K562 (cell line): Measurements from ENCODE around the gene SLC11A1. TPM values are rescaled to one million over a fixed set of nuclear protein-coding genes. Genes with fewer than 3 reads are reported as not detected.

Experiments used
- ATAC-seq: fragments of 200-7000 bp; cut with Tn5 transposase; 3 replicates; pipeline ENCODE4 v1.9.1; 2020; ENCODE audit warnings: moderate library complexity
- BruUV-seq: library from RNA; stranded (reverse); fragments of 400-500 nt; replicated peaks from 2 replicates; lab custom pipeline; 2021; lab: Mats Ljungman, UMichigan
- CTCF ChIA-PET: fragments of 300-600 bp; formaldehyde crosslinking; extraction: SDS; loops from one replicate; lab custom pipeline; 2021; ENCODE audit warnings: low intra/inter-chr PET ratio; lab: Yijun Ruan, JAX
- POLR2A ChIA-PET: fragments of 300-600, 350-650 bp; sonication (Branson Sonifier 250); formaldehyde crosslinking; extraction: SDS; loops from one replicate; lab custom pipeline; 2021; ENCODE audit warnings: antibody characterized with exemption, inconsistent platforms; lab: Yijun Ruan, JAX
- DNase-seq, 4 experiments: peaks; one replicate each; pipeline versions ENCODE4 v3.0.0 to v3.0.0-alpha.2; 2011 to 2018; ENCODE audit warnings: low spot score in 3 of 4, mixed read lengths in 3 of 4; ENCODE audit errors: extremely low read depth in 1 of 4
- FAIRE-seq: peaks from 2 replicates; lab custom pipeline; 2011; peaks lifted over from hg19 to GRCh38; lab: Jason Lieb, UNC
- H2AFZ ChIP-seq: 2 replicates; pipeline ENCODE4 v1.6.0; 2011; ENCODE audit warnings: low read depth, low read length, control low read depth, inconsistent platforms
- H3K27ac ChIP-seq: fragments of 200-600 bp; 3 replicates; pipeline ENCODE4 v1.8.0; 2011; ENCODE audit warnings: low read depth, mild to moderate bottlenecking, control low read depth, inconsistent platforms, low read length, moderate library complexity, mixed read lengths; ENCODE audit errors: extremely low read depth
- H3K27me3 ChIP-seq, 2 experiments: fragments of 300-600 bp in 1 of 2; 2 replicates in 1 of 2; 3 replicates in 1 of 2; pipeline versions ENCODE4 v1.6.0 to v1.8.0; 2011; ENCODE audit warnings: inconsistent platforms in 2 of 2, low read length in 2 of 2, mild to moderate bottlenecking in 1 of 2, mixed read lengths in 1 of 2, moderate library complexity in 1 of 2; ENCODE audit not compliant: control insufficient read depth in 2 of 2, insufficient read depth in 2 of 2
- H3K36me3 ChIP-seq: fragments of 300-600 bp; 3 replicates; pipeline ENCODE4 v1.8.0; 2011; ENCODE audit warnings: mild to moderate bottlenecking, low read length, inconsistent platforms; ENCODE audit not compliant: control insufficient read depth, insufficient read depth
- H3K4me1 ChIP-seq, 2 experiments: fragments of 200-600 bp in 1 of 2; replicated peaks in 1 of 2; 2 replicates in 1 of 2; 3 replicates in 1 of 2; pipeline versions ENCODE4 v1.5.1 to v1.8.0; 2011; ENCODE audit warnings: inconsistent platforms in 2 of 2, low read length in 2 of 2, mild to moderate bottlenecking in 1 of 2, mixed read lengths in 1 of 2, moderate library complexity in 1 of 2; ENCODE audit not compliant: control insufficient read depth in 2 of 2, insufficient read depth in 2 of 2
- H3K4me2 ChIP-seq: 2 replicates; pipeline ENCODE4 v1.6.1; 2011; ENCODE audit warnings: low read length, control low read depth, inconsistent platforms, mixed read lengths; ENCODE audit not compliant: insufficient read depth
- H3K4me3 ChIP-seq: fragments of 200-600 bp; sonication (generic), shearing (Covaris generic); 2 replicates; pipeline ENCODE4 v1.5.1; 2016; ENCODE audit warnings: control low read depth, inconsistent platforms
- H3K79me2 ChIP-seq: fragments of 200-600 bp; 3 replicates; pipeline ENCODE4 v1.8.0; 2011; ENCODE audit warnings: low read length, inconsistent platforms; ENCODE audit not compliant: control insufficient read depth, insufficient read depth
- H3K9ac ChIP-seq, 2 experiments: 2 replicates each; pipeline versions ENCODE4 v1.6.0 to v1.6.1; 2011; ENCODE audit warnings: low read depth in 2 of 2, low read length in 2 of 2, control low read depth in 1 of 2, inconsistent platforms in 1 of 2, mild to moderate bottlenecking in 1 of 2, mixed read lengths in 1 of 2; ENCODE audit not compliant: insufficient read depth in 1 of 2
- H3K9me1 ChIP-seq: one replicate; pipeline ENCODE4 v1.6.0; 2011; ENCODE audit warnings: inconsistent platforms, mild to moderate bottlenecking, low read length, moderate library complexity; ENCODE audit not compliant: control insufficient read depth, insufficient read depth
- H3K9me3 ChIP-seq: replicated peaks from 2 replicates; pipeline ENCODE4 v1.5.1; 2011; ENCODE audit warnings: low read depth, low read length, inconsistent platforms; ENCODE audit not compliant: control insufficient read depth, insufficient read depth
- H4K20me1 ChIP-seq: replicated peaks from 2 replicates; pipeline ENCODE4 v1.6.1; 2011; ENCODE audit warnings: low read length, inconsistent platforms, mixed read lengths; ENCODE audit not compliant: control insufficient read depth, insufficient read depth
- CBX8 ChIP-seq: fragments of 200-600 bp; sonication (generic); IDR thresholded peaks from 2 replicates; pipeline ENCODE4 v1.6.1; 2012; ENCODE audit warnings: borderline replicate concordance, mixed run types, low read depth, mild to moderate bottlenecking, moderate library complexity, mixed read lengths, low read length, control low read depth, inconsistent platforms; ENCODE audit not compliant: poor library complexity, severe bottlenecking; ENCODE audit errors: extremely low read depth
- EWSR1 ChIP-seq: fragments of 450-650 bp; IDR thresholded peaks from 2 replicates; pipeline ENCODE4 v1.6.1; 2018; ENCODE audit warnings: borderline replicate concordance, mild to moderate bottlenecking, low read depth, moderate library complexity; ENCODE audit not compliant: partially characterized antibody
- HEY1 ChIP-seq: fragments of 250-450 bp; sonication (Bioruptor Pico); IDR thresholded peaks from 2 replicates; pipeline ENCODE4 v1.5.0; 2020; ENCODE audit warnings: mild to moderate bottlenecking, moderate library complexity, borderline replicate concordance
- MNT ChIP-seq, 2 experiments: fragments of 450-650 bp; conservative IDR thresholded peaks; 2 replicates each; pipeline ENCODE4 v1.6.1; 2017; ENCODE audit warnings: mild to moderate bottlenecking in 2 of 2, moderate library complexity in 2 of 2
- NFE2 ChIP-seq: IDR thresholded peaks from 2 replicates; pipeline ENCODE4 v1.6.1; 2014; ENCODE audit warnings: antibody characterized with exemption, low read depth
- POLR2H ChIP-seq: IDR thresholded peaks from 2 replicates; pipeline ENCODE4 v1.6.1; 2016; ENCODE audit warnings: missing genetic modification characterization, low read depth, mild to moderate bottlenecking, control low read depth, missing compliant biosample characterization, moderate library complexity
- SREBF2 ChIP-seq: sonication (generic); formaldehyde crosslinking; IDR thresholded peaks from 2 replicates; pipeline ENCODE4 v1.4.0; 2020; ENCODE audit warnings: mild to moderate bottlenecking, missing genetic modification reagents
- TCF3 ChIP-seq: sonication (generic); formaldehyde crosslinking; IDR thresholded peaks from 2 replicates; pipeline ENCODE4 v1.4.0; 2020; ENCODE audit warnings: mild to moderate bottlenecking, missing genetic modification reagents
- TFAP4 ChIP-seq: sonication (generic); formaldehyde crosslinking; IDR thresholded peaks from 2 replicates; pipeline ENCODE4 v1.8.0; 2022; ENCODE audit warnings: missing genetic modification reagents, mild to moderate bottlenecking, moderate library complexity, borderline replicate concordance
- TOE1 ChIP-seq, 2 experiments: fragments of 450-650 bp in 1 of 2; sonication (generic) in 1 of 2; formaldehyde crosslinking in 1 of 2; IDR thresholded peaks; 2 replicates each; pipeline versions ENCODE4 v1.7.1 to v1.8.0; 2016 to 2022; ENCODE audit warnings: borderline replicate concordance in 2 of 2, mild to moderate bottlenecking in 2 of 2, antibody characterized with exemption in 1 of 2, inconsistent platforms in 1 of 2, low read depth in 1 of 2, missing genetic modification reagents in 1 of 2, moderate library complexity in 1 of 2
- TRIM28 ChIP-seq: fragments of 450-650 bp; IDR thresholded peaks from 2 replicates; pipeline ENCODE4 v1.6.1; 2017
- ZBED1 ChIP-seq: IDR thresholded peaks from 2 replicates; pipeline ENCODE4 v1.6.1; 2014
- WGBS: fragments of 100-300 bp; shearing (Covaris generic); methylation state at CpG from one replicate; pipeline ENCODE4 v1.1.6; 2016; ENCODE audit warnings: low coverage, mixed read lengths; ENCODE audit not compliant: insufficient coverage; ENCODE audit errors: missing lambda C conversion rate; 5-methylcytosine and 5-hydroxymethylcytosine counted together
- in situ Hi-C: fragments of 300-500 bp; cut with MboI; formaldehyde crosslinking; loops from 4 replicates; pipeline ENCODE4 v1.15.0; 2018; ENCODE audit warnings: inconsistent platforms, mixed read lengths
- intact Hi-C: fragments of 100-400 bp; cut with micrococcal nuclease; formaldehyde crosslinking; loops from 2 replicates; pipeline ENCODE4 v1.14.2; 2022
- polyA plus RNA-seq, 8 experiments: library from polyadenylated mRNA; depleted of rRNA in 4 of 8; stranded (reverse) in 5 of 8; unstranded in 3 of 8; fragments of >200 nt; fragmentation: Nextera tagmentation in 2 of 8; fragmentation: Illumina TruSeq in 1 of 8; extraction: Ambion mirVana in 2 of 8; extraction: Trizol in 1 of 8; gene quantifications; 2 replicates each; pipeline versions ENCODE4 v1.2.1 to v1.2.3, GENCODE V29; 2011 to 2014; ENCODE audit warnings: inconsistent platforms in 1 of 8, missing spikeins in 1 of 8
- total RNA-seq, 7 experiments: library from RNA; depleted of rRNA in 6 of 7; stranded (reverse); fragments of >200 nt in 6 of 7; fragmentation: Illumina TruSeq in 2 of 7; extraction: Trizol in 2 of 7; gene quantifications; 2 replicates each; pipeline versions ENCODE4 v1.2.1 to v1.2.3, GENCODE V29; 2011 to 2021; ENCODE audit warnings: low replicate concordance in 1 of 7
- TF ChIP-seq, protein P1 (sequence below): fragments of 450-650 bp; IDR thresholded peaks from 2 replicates; pipeline ENCODE4 v1.6.1; 2016; ENCODE audit warnings: borderline replicate concordance

Gene SLC11A1
- total and polyA plus RNA-seq, 9 of the 15 experiments (the other 6 are each of a cell fraction or from before 2014, with no cell fraction given) = 0.35 to 1.6 (median 0.65) TPM

- Histone ChIP-seq H3K36me3 (no peaks in the 10 kb centered on the region), H2AFZ (peak overlapping the region; percentile 91), H3K9ac (peak overlapping the region; percentile 94 to 95), H3K4me1 (peaks cover 6 to 25% of the 10 kb centered on the region in 2 experiments; a peak in 4 of 5 replicates), H3K9me3 (no peaks in the 10 kb centered on the region), H3K27ac (peak overlapping the region; percentile 89), H3K9me1 (no peaks in the 10 kb centered on the region), H4K20me1 (no peaks in the 10 kb centered on the region), H3K4me2 (peak overlapping the region; percentile 93), H3K27me3 (no peaks in the 10 kb centered on the region), H3K4me3 (peak overlapping the region; percentile 56), H3K79me2 (peaks cover 6% of the 10 kb centered on the region; the same call in 2 of the 3 replicates)
- 2% methylated on average over 31 of the region's 60 CpGs for WGBS
- in situ Hi-C loops (no loop called here), intact Hi-C loops (loop anchor here (2.0 kb wide), 1 partner anchor 29 kb away; no protein-coding TSS in a partner anchor)
- POLR2A ChIA-PET = interaction anchor here (0.6 to 1.2 kb wide), 3 partner anchors 10 to 66 kb away, joined by 3 to 9 read pairs (median 4); no protein-coding TSS in a partner anchor
- FAIRE-seq (peak; percentile 83), DNase-seq (peak; percentile 90 to 92 (median 92)), ATAC-seq (peak; percentile 99)
- BruUV-seq = TSS peak; percentile 92
- CTCF ChIA-PET = no interaction called here
- 0 out of 2 replicates have a peak, but pooled peaks have one; percentile 4 for TF ChIP-seq TCF3 (CRISPR knock-in tag)
- TF ChIP-seq TOE1 (IDR thresholded peaks at IDR 0.05; ENCODE audit: borderline replicate concordance) = no peak
- TF ChIP-seq TOE1 (CRISPR knock-in tag; IDR thresholded peaks at IDR 0.05; ENCODE audit: borderline replicate concordance, low read depth) = no peak
- TF ChIP-seq MNT (conservative IDR thresholded peaks at IDR 0.05) = peak; percentile 30 to 67; a peak in 2 of 4 replicates
- no peak for TF ChIP-seq HEY1
- peak; percentile 85 for TF ChIP-seq POLR2H (tag)
- TF ChIP-seq, protein P1, sequence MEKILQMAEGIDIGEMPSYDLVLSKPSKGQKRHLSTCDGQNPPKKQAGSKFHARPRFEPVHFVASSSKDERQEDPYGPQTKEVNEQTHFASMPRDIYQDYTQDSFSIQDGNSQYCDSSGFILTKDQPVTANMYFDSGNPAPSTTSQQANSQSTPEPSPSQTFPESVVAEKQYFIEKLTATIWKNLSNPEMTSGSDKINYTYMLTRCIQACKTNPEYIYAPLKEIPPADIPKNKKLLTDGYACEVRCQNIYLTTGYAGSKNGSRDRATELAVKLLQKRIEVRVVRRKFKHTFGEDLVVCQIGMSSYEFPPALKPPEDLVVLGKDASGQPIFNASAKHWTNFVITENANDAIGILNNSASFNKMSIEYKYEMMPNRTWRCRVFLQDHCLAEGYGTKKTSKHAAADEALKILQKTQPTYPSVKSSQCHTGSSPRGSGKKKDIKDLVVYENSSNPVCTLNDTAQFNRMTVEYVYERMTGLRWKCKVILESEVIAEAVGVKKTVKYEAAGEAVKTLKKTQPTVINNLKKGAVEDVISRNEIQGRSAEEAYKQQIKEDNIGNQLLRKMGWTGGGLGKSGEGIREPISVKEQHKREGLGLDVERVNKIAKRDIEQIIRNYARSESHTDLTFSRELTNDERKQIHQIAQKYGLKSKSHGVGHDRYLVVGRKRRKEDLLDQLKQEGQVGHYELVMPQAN = no peak
- peak; percentile 67; the same call in 1 of the 2 replicates for TF ChIP-seq TFAP4 (CRISPR knock-in tag)
- no peak for TF ChIP-seq CBX8
- no peak for TF ChIP-seq SREBF2
- TF ChIP-seq ZBED1 = no peak; the same call in 1 of the 2 replicates
- no peak for TF ChIP-seq EWSR1
- no peak for TF ChIP-seq NFE2
- TF ChIP-seq TRIM28 = no peak
Observed at GRCh38 chr2:218367415-218368149, 14.5 kb upstream of the SLC11A1 start.
